Tibial nerve (tissue), 4 donors: Measurements from ENCODE around the gene KCNIP3.

Experiments used
- CTCF ChIP-seq, 5 experiments: fragments of 200-600 bp in 3 of 5; fragments of 450-650 bp in 2 of 5; sonication (generic) in 3 of 5; IDR thresholded peaks; one replicate each; pipeline ENCODE4 v1.5.1; 2016 to 2019; ENCODE audit warnings: antibody characterized with exemption in 5 of 5, mild to moderate bottlenecking in 3 of 5, moderate library complexity in 2 of 5
- EP300 ChIP-seq, 2 donors: sonication (generic); formaldehyde crosslinking; IDR thresholded peaks; one replicate each; pipeline ENCODE4 v1.6.1; 2017; ENCODE audit warnings: antibody characterized with exemption in 2 of 2, mild to moderate bottlenecking in 1 of 2

DNA sequence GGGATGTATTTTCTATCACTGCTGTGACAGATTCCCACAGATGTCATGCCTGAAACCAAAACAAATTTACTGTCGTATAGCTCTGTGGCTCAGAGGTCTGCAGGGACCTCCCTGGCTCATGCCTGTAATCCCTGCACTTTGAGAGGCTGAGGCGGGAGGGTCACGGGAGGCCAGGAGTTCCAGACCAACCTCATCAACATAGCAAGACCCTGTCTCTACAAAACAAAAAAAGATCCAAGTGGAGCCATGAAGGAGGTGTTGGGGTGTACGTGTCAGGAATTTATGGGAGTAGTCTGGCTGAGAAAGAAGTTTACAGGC, 54.4 kb downstream of the KCNIP3 start:
- TF ChIP-seq CTCF (IDR thresholded peaks at IDR 0.05) = no peak
- TF ChIP-seq EP300 (IDR thresholded peaks at IDR 0.05) = no peak
